HepG2 (cell line): ENCODE results near the gene PRELID1. TPM values are rescaled to one million over a fixed set of nuclear protein-coding genes. Genes with fewer than 3 reads are reported as not detected.

Experiments used
- ATAC-seq: fragments of 200-7000 bp; cut with Tn5 transposase; 3 replicates; pipeline ENCODE4 v1.9.1; 2020; ENCODE audit warnings: mild to moderate bottlenecking, moderate library complexity
- BruUV-seq: library from RNA; stranded (reverse); fragments of 400-500 nt; replicated peaks from 2 replicates; lab custom pipeline; 2021; lab: Mats Ljungman, UMichigan
- CTCF ChIA-PET: fragments of 300-600 bp; formaldehyde crosslinking; extraction: SDS; loops from one replicate; lab custom pipeline; 2021; ENCODE audit warnings: low total read pairs, inconsistent platforms, low intra/inter-chr PET ratio; lab: Yijun Ruan, JAX
- POLR2A ChIA-PET: fragments of 350-600 bp; sonication (Branson Sonifier 250); formaldehyde crosslinking; loops from one replicate; lab custom pipeline; 2020; ENCODE audit warnings: antibody characterized with exemption, inconsistent platforms; lab: Yijun Ruan, JAX
- DNase-seq: peaks from one replicate; pipeline ENCODE4 v3.0.0-alpha.2; 2015; ENCODE audit warnings: low spot score
- FAIRE-seq: peaks from 3 replicates; lab custom pipeline; 2011; peaks lifted over from hg19 to GRCh38; lab: Jason Lieb, UNC
- H2AFZ ChIP-seq: one replicate; pipeline ENCODE4 v1.6.1; 2011; ENCODE audit warnings: low read length, inconsistent platforms
- H3K27ac ChIP-seq: fragments of 300-600 bp; 3 replicates; pipeline ENCODE4 v1.8.0; 2011; ENCODE audit warnings: mixed run types, mild to moderate bottlenecking, mixed read lengths, low read length, inconsistent platforms; ENCODE audit not compliant: insufficient read depth; ENCODE audit errors: extremely low read length
- H3K27me3 ChIP-seq, 2 experiments: fragments of 200-600 bp in 1 of 2; 2 replicates in 1 of 2; 3 replicates in 1 of 2; pipeline versions ENCODE4 v1.6.0 to v1.8.0; 2011; ENCODE audit warnings: low read length in 2 of 2, mild to moderate bottlenecking in 2 of 2, moderate library complexity in 2 of 2, inconsistent platforms in 1 of 2; ENCODE audit not compliant: insufficient read depth in 2 of 2, control insufficient read depth in 1 of 2
- H3K36me3 ChIP-seq, 2 experiments: fragments of 200-600 bp in 1 of 2; replicated peaks in 1 of 2; 2 replicates in 1 of 2; 3 replicates in 1 of 2; pipeline versions ENCODE4 v1.5.1 to v1.8.0; 2011; ENCODE audit warnings: low read length in 2 of 2, inconsistent platforms in 1 of 2; ENCODE audit not compliant: insufficient read depth in 2 of 2, control insufficient read depth in 1 of 2
- H3K4me1 ChIP-seq: 2 replicates; pipeline ENCODE4 v1.5.1; 2012; ENCODE audit warnings: low read length, inconsistent platforms; ENCODE audit not compliant: insufficient read depth
- H3K4me2 ChIP-seq: 2 replicates; pipeline ENCODE4 v1.6.0; 2011; ENCODE audit warnings: low read depth, low read length, inconsistent platforms
- H3K4me3 ChIP-seq, 3 experiments: fragments of 200-600 bp in 1 of 3; sonication (generic), shearing (Covaris generic) in 1 of 3; replicated peaks in 1 of 3; 2 replicates each; pipeline ENCODE4 v1.5.1; 2011 to 2016; ENCODE audit warnings: low read length in 3 of 3, inconsistent platforms in 2 of 3, low read depth in 2 of 3, mild to moderate bottlenecking in 2 of 3, control low read depth in 1 of 3, mixed read lengths in 1 of 3; ENCODE audit not compliant: insufficient read depth in 1 of 3
- H3K79me2 ChIP-seq: one replicate; pipeline ENCODE4 v1.6.1; 2011; ENCODE audit warnings: low read length, inconsistent platforms; ENCODE audit not compliant: insufficient read depth
- H3K9ac ChIP-seq: 2 replicates; pipeline ENCODE4 v1.6.0; 2011; ENCODE audit warnings: mild to moderate bottlenecking, low read depth, low read length, inconsistent platforms; ENCODE audit not compliant: insufficient read depth
- H3K9me3 ChIP-seq: 2 replicates; pipeline ENCODE4 v1.5.1; 2012; ENCODE audit warnings: mild to moderate bottlenecking, low read length
- H4K20me1 ChIP-seq: 2 replicates; pipeline ENCODE4 v1.6.0; 2011; ENCODE audit warnings: inconsistent platforms, mild to moderate bottlenecking, low read length, moderate library complexity; ENCODE audit not compliant: insufficient read depth
- CBX5 ChIP-seq: sonication (generic); formaldehyde crosslinking; IDR thresholded peaks from 2 replicates; pipeline ENCODE4 v1.4.0; 2020; ENCODE audit warnings: missing genetic modification reagents, borderline replicate concordance
- DMAP1 ChIP-seq: IDR thresholded peaks from 2 replicates; pipeline ENCODE4 v1.6.1; 2016
- FOSL1 ChIP-seq: sonication (generic); formaldehyde crosslinking; IDR thresholded peaks from 2 replicates; pipeline ENCODE4 v1.9.0; 2021; ENCODE audit warnings: missing genetic modification reagents, borderline replicate concordance
- HOXD1 ChIP-seq: sonication (generic); formaldehyde crosslinking; IDR thresholded peaks from 2 replicates; pipeline ENCODE4 v1.5.0; 2020; ENCODE audit warnings: missing genetic modification reagents
- KDM1A ChIP-seq: IDR thresholded peaks from 2 replicates; pipeline ENCODE4 v1.6.1; 2016; ENCODE audit warnings: missing compliant biosample characterization
- MAFF ChIP-seq: IDR thresholded peaks from 2 replicates; pipeline ENCODE4 v1.6.1; 2011; ENCODE audit warnings: low read depth, low read length, improper control_type of control experiment
- MAFK ChIP-seq, 2 experiments: IDR thresholded peaks in 1 of 2; conservative IDR thresholded peaks in 1 of 2; 2 replicates each; pipeline ENCODE4 v1.6.1; 2011; ENCODE audit warnings: improper control_type of control experiment in 2 of 2, low read length in 2 of 2
- NAIF1 ChIP-seq: sonication (generic); formaldehyde crosslinking; IDR thresholded peaks from 2 replicates; pipeline ENCODE4 v1.5.0; 2020; ENCODE audit warnings: mild to moderate bottlenecking, missing genetic modification reagents, borderline replicate concordance
- TCF12 ChIP-seq, 2 experiments: fragments of 450-650 bp in 1 of 2; sonication (generic) in 1 of 2; formaldehyde crosslinking in 1 of 2; IDR thresholded peaks; 2 replicates each; pipeline versions ENCODE4 v1.6.1 to v1.8.0; 2017 to 2022; ENCODE audit warnings: antibody characterized with exemption in 1 of 2, mild to moderate bottlenecking in 1 of 2, missing genetic modification reagents in 1 of 2, moderate library complexity in 1 of 2
- TP53 ChIP-seq: sonication (generic); formaldehyde crosslinking; conservative IDR thresholded peaks from 2 replicates; pipeline ENCODE4 v1.4.0; 2020; ENCODE audit warnings: missing genetic modification reagents
- ZMYM4 ChIP-seq: sonication (generic); formaldehyde crosslinking; IDR thresholded peaks from 2 replicates; pipeline ENCODE4 v1.8.1; 2023; ENCODE audit warnings: mild to moderate bottlenecking, missing genetic modification reagents
- WGBS: methylation state at CpG from one replicate; pipeline ENCODE4 v1.1.6; 2017; ENCODE audit warnings: low lambda C conversion rate; 5-methylcytosine and 5-hydroxymethylcytosine counted together
- in situ Hi-C: cut with HindIII; loops from 2 replicates; pipeline ENCODE4 v1.10.0; 2017; ENCODE audit warnings: low pct_unique_long_range_greater_than_20kb; ENCODE audit not compliant: extremely low pct_ligation_motif_present
- intact Hi-C: fragments of 100-400 bp; cut with micrococcal nuclease; formaldehyde crosslinking; loops from one replicate; pipeline ENCODE4 v1.10.0; 2022; ENCODE audit not compliant: unreplicated experiment
- polyA plus RNA-seq, 8 experiments: library from polyadenylated mRNA; depleted of rRNA in 3 of 8; stranded (reverse) in 7 of 8; unstranded in 1 of 8; fragments of >200 nt; fragmentation: Illumina TruSeq in 4 of 8; extraction: Trizol in 4 of 8; gene quantifications; 2 replicates each; pipeline versions ENCODE4 v1.2.1 to v1.2.3, GENCODE V29; 2011 to 2016; ENCODE audit warnings: low read depth in 4 of 8, missing spikeins in 1 of 8, mixed read lengths in 1 of 8; ENCODE audit not compliant: insufficient read depth in 1 of 8
- total RNA-seq, 5 experiments: library from RNA; depleted of rRNA; stranded (reverse); fragments of >200 nt; fragmentation: Illumina TruSeq; extraction: Trizol; gene quantifications; 2 replicates each; pipeline ENCODE4 v1.2.3, GENCODE V29; 2016; ENCODE audit warnings: low read depth in 1 of 5
- TF ChIP-seq, protein P1 (sequence below): sonication (generic); formaldehyde crosslinking; IDR thresholded peaks from 2 replicates; pipeline ENCODE4 v1.4.0; 2020; ENCODE audit warnings: missing genetic modification reagents
- TF ChIP-seq, protein P2 (sequence below): IDR thresholded peaks from 2 replicates; pipeline ENCODE4 v1.6.1; 2016; ENCODE audit warnings: missing biosample characterization, missing genetic modification reagents, low read depth

Gene PRELID1
- total and polyA plus RNA-seq, 2 of the 13 experiments (the other 11 are each of a cell fraction or from before 2014, with no cell fraction given): 250 to 271 TPM

- no peak for TF ChIP-seq TP53 (CRISPR knock-in tag)
- no peak for TF ChIP-seq DMAP1 (CRISPR knock-in tag)
- no peak for TF ChIP-seq KDM1A (CRISPR knock-in tag)
- TF ChIP-seq HOXD1: no peak
- TF ChIP-seq, protein P1, sequence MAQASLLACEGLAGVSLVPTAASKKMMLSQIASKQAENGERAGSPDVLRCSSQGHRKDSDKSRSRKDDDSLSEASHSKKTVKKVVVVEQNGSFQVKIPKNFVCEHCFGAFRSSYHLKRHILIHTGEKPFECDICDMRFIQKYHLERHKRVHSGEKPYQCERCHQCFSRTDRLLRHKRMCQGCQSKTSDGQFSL (CRISPR knock-in tag): no peak
- no peak for TF ChIP-seq TCF12 (IDR thresholded peaks at IDR 0.05)
- TF ChIP-seq TCF12 (CRISPR knock-in tag; IDR thresholded peaks at IDR 0.05): no peak
- TF ChIP-seq NAIF1 (CRISPR knock-in tag): no peak
- TF ChIP-seq MAFF: no peak
- TF ChIP-seq, protein P2, sequence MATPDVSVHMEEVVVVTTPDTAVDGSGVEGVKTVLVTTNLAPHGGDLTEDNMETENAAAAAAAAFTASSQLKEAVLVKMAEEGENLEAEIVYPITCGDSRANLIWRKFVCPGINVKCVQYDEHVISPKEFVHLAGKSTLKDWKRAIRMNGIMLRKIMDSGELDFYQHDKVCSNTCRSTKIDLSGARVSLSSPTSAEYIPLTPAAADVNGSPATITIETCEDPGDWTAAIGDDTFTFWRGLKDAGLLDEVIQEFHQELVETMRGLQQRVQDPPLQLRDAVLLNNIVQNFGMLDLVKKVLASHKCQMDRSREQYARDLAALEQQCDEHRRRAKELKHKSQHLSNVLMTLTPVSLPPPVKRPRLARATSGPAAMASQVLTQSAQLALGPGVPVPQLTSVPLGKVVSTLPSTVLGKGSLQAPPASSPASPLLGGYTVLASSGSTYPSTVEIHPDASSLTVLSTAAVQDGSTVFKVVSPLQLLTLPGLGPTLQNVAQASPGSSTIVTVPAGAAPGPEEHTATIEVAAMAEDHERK (CRISPR knock-in tag): no peak
- no peak for TF ChIP-seq CBX5
- no peak for TF ChIP-seq ZMYM4 (CRISPR knock-in tag)
These were observed 12.6 kb upstream of the PRELID1 start (continued) for GRCh38 chr5:177290816-177291596.

DNA sequence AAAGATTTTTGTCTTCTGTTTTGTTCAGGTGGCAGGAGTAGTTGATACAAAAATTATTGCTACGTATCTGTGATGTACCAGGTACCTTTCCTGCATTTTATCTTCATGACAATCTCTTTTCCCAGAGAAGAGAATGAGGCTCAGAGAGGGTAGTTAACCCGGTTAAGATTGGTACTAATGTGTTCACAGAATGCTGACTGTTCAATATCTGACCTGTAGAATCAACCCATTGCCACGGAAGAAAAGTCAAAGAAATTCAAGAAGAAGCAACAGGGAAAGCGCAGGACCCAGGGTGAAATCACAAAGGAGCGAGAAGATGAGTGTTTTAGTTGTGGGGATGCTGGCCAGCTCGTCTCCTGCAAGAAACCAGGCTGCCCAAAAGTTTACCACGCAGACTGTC, 11.9 kb upstream of the PRELID1 start:
- H3K9ac ChIP-seq: no peak overlapping the region
- POLR2A ChIA-PET: no interaction called here

More for the DNA sequence above, 11.9 kb upstream of the PRELID1 start:
- CTCF ChIA-PET: no interaction called here
- H2AFZ ChIP-seq: no peak overlapping the region
- intact Hi-C loops: no loop called here
- in situ Hi-C loops: no loop called here
- TF ChIP-seq MAFF (peak; percentile 54; the same call in 1 of the 2 replicates), MAFK (conservative IDR thresholded peaks at IDR 0.05 in 1 of 2, IDR thresholded peaks at IDR 0.05 in 1 of 2; ENCODE audit: low read length in 2 of 2) (peak; percentile 47 to 63), FOSL1 (no peak)
- TF ChIP-seq, all 625 proteins: peak for 2
- Histone ChIP-seq H3K4me2 (no peak overlapping the region), H3K27ac (no peak overlapping the region), H3K27me3 (peaks cover 1 to 10% of the 10 kb centered on the region in 2 experiments; a peak in 3 of 5 replicates), H3K36me3 (no peaks in the 10 kb centered on the region), H3K4me1 (peaks cover 6% of the 10 kb centered on the region; the same call in 1 of the 2 replicates), H4K20me1 (no peaks in the 10 kb centered on the region), H3K9me3 (no peaks in the 10 kb centered on the region), H3K4me3 (no peak overlapping the region), H3K79me2 (no peaks in the 10 kb centered on the region)
- no peak for FAIRE-seq
- no TSS peak for BruUV-seq
- DNase-seq: no peak
- WGBS: 37% methylated on average over 7 of the region's 7 CpGs
- no peak for ATAC-seq
